GM23248 (cell line): ENCODE measurements around the gene BAZ2B.

ENCODE experiments used
- EZH2 ChIP-seq: fragments of 200-600 bp; sonication (generic); IDR thresholded peaks from 2 replicates; pipeline ENCODE4 v1.6.1; 2018; ENCODE audit warnings: antibody characterized with exemption, mild to moderate bottlenecking; ENCODE audit not compliant: insufficient read depth, poor library complexity, severe bottlenecking
- EZH2phosphoT487 ChIP-seq: fragments of 200-600 bp; sonication (generic); IDR thresholded peaks from 2 replicates; pipeline ENCODE4 v1.6.1; 2018; ENCODE audit warnings: antibody characterized with exemption, moderate library complexity, mild to moderate bottlenecking, low read depth; ENCODE audit not compliant: insufficient read depth

DNA sequence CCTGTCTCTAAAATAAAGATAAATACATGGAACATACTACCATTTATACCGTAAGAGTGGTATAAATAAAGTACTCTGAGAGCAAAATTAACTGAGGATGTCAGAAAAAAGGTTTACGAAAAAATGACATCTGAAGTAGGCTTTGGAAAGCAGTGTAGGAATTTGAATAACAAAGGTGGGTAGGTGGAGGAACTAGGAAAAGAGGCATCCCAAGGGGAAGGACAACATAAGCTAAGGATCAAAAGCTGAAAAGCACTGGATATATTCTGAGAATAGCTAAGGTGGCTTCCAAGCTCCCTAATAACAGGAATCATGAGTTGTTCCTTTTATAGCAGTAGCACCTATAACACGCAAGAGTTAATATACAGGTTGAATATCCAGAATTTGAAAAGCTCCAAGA is 91.3 kb downstream of the BAZ2B start:
- no peak for TF ChIP-seq EZH2
- TF ChIP-seq EZH2phosphoT487, result no peak
